ENCODE data around the gene SORD.
"Not testable (repeated sequence)": the region's sequence is repeated elsewhere in the genome, so short reads cannot be mapped to it uniquely, and the experiment has no call there.

DNA sequence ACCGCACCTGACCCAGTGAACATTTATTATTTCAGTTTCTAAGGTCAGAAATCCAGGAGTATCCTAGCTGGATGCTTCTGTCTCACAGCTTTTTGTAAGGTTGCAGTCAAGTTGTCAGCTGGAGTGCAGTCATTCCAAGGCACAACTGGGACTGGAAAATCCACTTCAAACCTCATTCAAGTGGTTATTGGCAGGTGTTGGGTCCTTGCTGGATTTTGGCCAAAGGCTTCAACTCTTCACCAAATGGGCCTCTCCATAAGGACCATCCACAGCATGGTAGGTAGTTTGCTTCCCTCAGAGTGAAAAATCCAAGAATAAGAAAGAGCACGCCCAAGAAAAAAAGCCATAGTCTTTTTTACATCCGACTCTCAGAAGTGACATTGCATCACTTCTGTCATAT lies 46.8 kb upstream of the SORD start:
- TF ChIP-seq POLR2A (IDR thresholded peaks at IDR 0.05; ENCODE audit: low read length); GATA1 (IDR thresholded peaks at IDR 0.05; ENCODE audit: low read depth, low read length): not testable (repeated sequence)
